Nephron progenitor cell (in vitro differentiated cells): Measurements from ENCODE around the gene TSN.

Experiments used
- DNase-seq: peaks from one replicate; pipeline ENCODE4 v3.0.0; 2021
- H3K27ac Mint-ChIP-seq: 2 replicates; pipeline ENCODE4 v1.8.0; 2021; ENCODE audit warnings: mild to moderate bottlenecking, moderate library complexity, mixed read lengths
- H3K27me3 Mint-ChIP-seq: 2 replicates; pipeline ENCODE4 v1.8.0; 2021; ENCODE audit warnings: mild to moderate bottlenecking, low read depth, mixed read lengths; ENCODE audit not compliant: poor library complexity
- H3K36me3 Mint-ChIP-seq: 2 replicates; pipeline ENCODE4 v1.8.0; 2021; ENCODE audit warnings: low read depth, mixed read lengths
- H3K4me1 Mint-ChIP-seq: 2 replicates; pipeline ENCODE4 v1.8.0; 2021; ENCODE audit warnings: mixed read lengths
- H3K4me3 Mint-ChIP-seq: 2 replicates; pipeline ENCODE4 v1.8.0; 2021; ENCODE audit warnings: mild to moderate bottlenecking, moderate library complexity, mixed read lengths
- H3K9me3 Mint-ChIP-seq: 2 replicates; pipeline ENCODE4 v1.8.0; 2021; ENCODE audit warnings: mild to moderate bottlenecking, moderate library complexity, mixed read lengths
- CTCF ChIP-seq: fragments of 200-600 bp; sonication (generic); IDR thresholded peaks from 2 replicates; pipeline ENCODE4 v1.5.0; 2021; ENCODE audit warnings: antibody characterized with exemption

The TSN gene

DNA sequence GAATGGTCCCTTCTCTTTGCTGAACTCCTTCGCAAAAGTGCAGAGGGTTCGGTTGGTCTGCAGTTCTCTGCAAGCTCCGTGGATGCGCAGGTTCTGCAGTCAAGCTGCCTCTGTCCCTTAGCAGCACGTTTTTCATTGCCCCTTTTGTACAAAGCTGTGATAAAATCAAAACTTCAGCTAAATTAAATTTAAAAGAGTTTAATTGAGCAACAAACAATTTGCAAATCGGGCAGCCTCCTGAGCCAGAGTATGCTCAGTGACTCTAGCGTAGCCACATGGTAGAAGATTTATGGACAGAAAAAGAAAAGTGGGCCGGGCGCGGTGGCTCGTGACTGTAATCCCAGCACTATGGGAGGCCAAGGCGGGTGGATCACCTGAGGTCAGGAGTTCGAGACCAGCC, 18.8 kb downstream of the TSN start:
- no peak for DNase-seq
- no peak overlapping the region for H3K4me3 Mint-ChIP-seq
- no peaks in the 10 kb centered on the region for H3K9me3 Mint-ChIP-seq
- no peak overlapping the region for H3K27ac Mint-ChIP-seq
- no peaks in the 10 kb centered on the region for H3K36me3 Mint-ChIP-seq
- peaks cover 12% of the 10 kb centered on the region for H3K27me3 Mint-ChIP-seq
- no peak for TF ChIP-seq CTCF
- H3K4me1 Mint-ChIP-seq: peaks cover 32% of the 10 kb centered on the region

DNA sequence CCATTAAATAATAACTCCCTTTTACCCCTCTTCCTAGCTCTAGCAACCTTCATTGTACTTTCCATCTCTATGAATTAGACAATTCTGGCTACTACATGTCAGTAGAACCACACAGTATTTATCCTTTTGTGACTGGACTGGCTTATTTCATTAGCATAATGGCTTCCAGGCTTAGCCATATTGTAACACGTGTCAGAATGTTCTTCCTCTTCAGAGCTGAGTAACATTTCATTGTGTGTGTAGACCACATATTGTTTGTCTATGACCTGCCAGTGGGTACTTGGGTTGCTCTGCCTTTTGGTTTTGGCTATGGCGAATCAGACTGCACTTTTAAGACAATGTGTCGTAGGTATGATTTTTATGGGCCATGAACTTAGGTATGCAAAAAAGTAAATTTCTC, 20.9 kb downstream of the TSN start:
- TF ChIP-seq CTCF: no peak
- no peaks in the 10 kb centered on the region for H3K36me3 Mint-ChIP-seq
- no peak overlapping the region for H3K27ac Mint-ChIP-seq
- DNase-seq: no peak
- peaks cover 12% of the 10 kb centered on the region for H3K27me3 Mint-ChIP-seq
- no peaks in the 10 kb centered on the region for H3K9me3 Mint-ChIP-seq
- no peak overlapping the region for H3K4me3 Mint-ChIP-seq
- peaks cover 28% of the 10 kb centered on the region for H3K4me1 Mint-ChIP-seq

GRCh38 chr2:121776885-121777698, 21.6 kb downstream of the TSN start:
- Mint-ChIP-seq H3K4me3 (no peak overlapping the region), H3K4me1 (peaks cover 21% of the 10 kb centered on the region), H3K27ac (no peak overlapping the region), H3K9me3 (no peaks in the 10 kb centered on the region), H3K36me3 (no peaks in the 10 kb centered on the region), H3K27me3 (peaks cover 12% of the 10 kb centered on the region)
- TF ChIP-seq CTCF: no peak
- DNase-seq: no peak

DNA sequence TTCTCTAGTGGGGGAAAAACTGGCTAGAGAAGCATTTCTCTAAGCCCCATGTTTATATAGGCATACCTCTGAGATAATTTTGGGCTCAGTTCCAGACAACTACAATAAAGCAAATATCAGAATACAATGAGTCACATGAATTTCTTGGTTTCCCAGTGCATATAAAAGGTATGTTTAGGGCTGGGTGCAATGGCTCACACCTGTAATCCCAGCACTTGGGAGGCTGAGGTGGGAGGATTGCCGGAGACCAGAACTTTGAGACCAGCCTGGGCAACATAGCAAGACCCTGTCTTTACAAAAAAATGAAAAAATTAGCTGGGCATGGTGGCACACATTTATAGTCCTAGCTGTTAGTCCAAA, 22.2 kb downstream of the TSN start:
- Mint-ChIP-seq H3K27ac (no peak overlapping the region), H3K36me3 (no peaks in the 10 kb centered on the region)

DNA sequence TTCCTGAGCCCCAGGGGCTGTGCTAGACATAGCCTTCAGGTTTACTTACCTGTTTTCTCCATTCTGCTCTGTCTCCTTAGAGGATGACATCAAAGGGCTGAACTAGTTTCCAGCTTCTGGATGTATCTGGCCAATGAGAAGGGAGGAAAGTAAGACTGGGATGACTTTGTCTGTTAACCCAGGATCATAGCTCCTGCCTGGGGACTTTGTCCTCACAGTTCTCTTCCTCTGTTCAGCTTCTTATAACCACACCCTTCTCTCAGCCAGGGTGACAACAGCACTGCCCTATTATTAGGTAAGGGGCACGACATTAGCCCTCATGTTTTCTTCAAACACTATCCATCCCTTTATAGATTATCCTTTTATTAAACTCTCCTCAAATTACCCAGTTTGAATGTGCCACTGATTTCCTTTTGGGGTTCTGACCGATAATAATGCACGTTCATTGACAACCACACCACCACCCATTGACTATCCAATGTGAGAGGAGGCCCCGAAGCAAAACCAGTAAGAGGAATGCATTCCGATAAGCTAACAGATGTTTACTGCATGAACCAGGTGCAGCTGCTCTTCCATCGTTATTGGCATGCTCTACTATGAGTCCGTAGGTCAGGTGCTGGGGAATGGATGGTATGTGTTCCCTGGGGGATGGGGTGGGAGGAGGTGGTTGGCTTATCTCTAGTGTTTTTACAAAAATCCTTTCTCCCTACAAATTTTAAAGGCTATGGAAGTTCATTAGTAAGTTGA, 23.5 kb downstream of the TSN start:
- no peaks in the 10 kb centered on the region for H3K36me3 Mint-ChIP-seq
- DNase-seq: no peak

More for the DNA sequence above, 22.2 kb downstream of the TSN start:
- no peak for DNase-seq
- no peaks in the 10 kb centered on the region for H3K9me3 Mint-ChIP-seq
- TF ChIP-seq CTCF: no peak
- H3K4me1 Mint-ChIP-seq: peaks cover 15% of the 10 kb centered on the region
- no peak overlapping the region for H3K4me3 Mint-ChIP-seq
- peaks cover 12% of the 10 kb centered on the region for H3K27me3 Mint-ChIP-seq

More for the DNA sequence above, 23.5 kb downstream of the TSN start:
- Mint-ChIP-seq H3K4me1 (peaks cover 6% of the 10 kb centered on the region), H3K27ac (no peak overlapping the region), H3K9me3 (no peaks in the 10 kb centered on the region), H3K4me3 (no peak overlapping the region), H3K27me3 (peaks cover 7% of the 10 kb centered on the region)
- no peak for TF ChIP-seq CTCF
